HepG2 (cell line): ENCODE results near the gene SMIM9. TPM values are rescaled to one million over a fixed set of nuclear protein-coding genes. Genes with fewer than 3 reads are reported as not detected.

Source experiments
- CHD4 ChIP-seq: fragments of 200-600 bp; sonication (generic); IDR thresholded peaks from 2 replicates; pipeline ENCODE4 v1.7.0; 2017; ENCODE audit warnings: mild to moderate bottlenecking, low read length, borderline replicate concordance
- HIVEP1 ChIP-seq: sonication (generic); formaldehyde crosslinking; IDR thresholded peaks from 2 replicates; pipeline ENCODE4 v1.4.0; 2020; ENCODE audit warnings: mild to moderate bottlenecking, missing genetic modification reagents
- HNF4A ChIP-seq: sonication (generic); formaldehyde crosslinking; IDR thresholded peaks from 2 replicates; pipeline ENCODE4 v1.4.0; 2020; ENCODE audit warnings: missing genetic modification reagents
- HOXA3 ChIP-seq: sonication (generic); formaldehyde crosslinking; IDR thresholded peaks from 2 replicates; pipeline ENCODE4 v1.5.0; 2020; ENCODE audit warnings: missing genetic modification reagents
- MYNN ChIP-seq: sonication (generic); formaldehyde crosslinking; IDR thresholded peaks from 2 replicates; pipeline ENCODE4 v1.4.0; 2020; ENCODE audit warnings: mild to moderate bottlenecking, low read depth, missing genetic modification reagents
- PHB2 ChIP-seq: fragments of 450-650 bp; IDR thresholded peaks from 2 replicates; pipeline ENCODE4 v1.6.1; 2018; ENCODE audit not compliant: partially characterized antibody
- POLR2A ChIP-seq, 2 experiments: IDR thresholded peaks; 2 replicates each; pipeline ENCODE4 v1.6.1; 2011; ENCODE audit warnings: low read depth in 2 of 2, low read length in 2 of 2, mild to moderate bottlenecking in 1 of 2, moderate library complexity in 1 of 2; ENCODE audit not compliant: insufficient read depth in 1 of 2
- RFX3 ChIP-seq: IDR thresholded peaks from 2 replicates; pipeline ENCODE4 v1.6.1; 2016; ENCODE audit warnings: missing biosample characterization, missing genetic modification reagents
- SAP130 ChIP-seq: IDR thresholded peaks from 2 replicates; pipeline ENCODE4 v1.6.1; 2016; ENCODE audit warnings: low read depth
- SATB2 ChIP-seq: sonication (generic); formaldehyde crosslinking; IDR thresholded peaks from 2 replicates; pipeline ENCODE4 v1.5.0; 2020; ENCODE audit warnings: missing genetic modification reagents
- SKI ChIP-seq: fragments of 450-650 bp; IDR thresholded peaks from one replicate; pipeline ENCODE4 v1.6.1; 2018; ENCODE audit warnings: mild to moderate bottlenecking; ENCODE audit not compliant: partially characterized antibody
- SOX6 ChIP-seq, 2 experiments: fragments of 450-650 bp in 1 of 2; sonication (generic) in 1 of 2; formaldehyde crosslinking in 1 of 2; IDR thresholded peaks; 2 replicates each; pipeline versions ENCODE4 v1.4.0 to v1.6.1; 2017 to 2020; ENCODE audit warnings: antibody characterized with exemption in 1 of 2, mild to moderate bottlenecking in 1 of 2, missing genetic modification reagents in 1 of 2
- TSC22D2 ChIP-seq: sonication (generic); formaldehyde crosslinking; IDR thresholded peaks from 2 replicates; pipeline ENCODE4 v1.5.1; 2020; ENCODE audit warnings: missing genetic modification reagents, mild to moderate bottlenecking, borderline replicate concordance
- ZNF136 ChIP-seq: sonication (generic); formaldehyde crosslinking; IDR thresholded peaks from 2 replicates; pipeline ENCODE4 v1.8.1; 2022; ENCODE audit warnings: low read depth, mild to moderate bottlenecking, moderate library complexity, missing genetic modification reagents
- ZNF263 ChIP-seq: sonication (generic); formaldehyde crosslinking; IDR thresholded peaks from 2 replicates; pipeline ENCODE4 v1.4.0; 2020; ENCODE audit warnings: missing genetic modification reagents
- ZNF431 ChIP-seq: sonication (generic); formaldehyde crosslinking; IDR thresholded peaks from 2 replicates; pipeline ENCODE4 v1.9.0; 2022; ENCODE audit warnings: missing genetic modification reagents, low read depth, mild to moderate bottlenecking, borderline replicate concordance
- ZNF496 ChIP-seq: sonication (generic); formaldehyde crosslinking; IDR thresholded peaks from 2 replicates; pipeline ENCODE4 v1.8.1; 2023; ENCODE audit warnings: mild to moderate bottlenecking, moderate library complexity, missing genetic modification reagents; ENCODE audit not compliant: insufficient replicate concordance
- ZNF562 ChIP-seq: sonication (generic); formaldehyde crosslinking; IDR thresholded peaks from 2 replicates; pipeline ENCODE4 v1.8.0; 2022; ENCODE audit warnings: missing genetic modification reagents, borderline replicate concordance
- ZNF569 ChIP-seq: sonication (generic); formaldehyde crosslinking; IDR thresholded peaks from 2 replicates; pipeline ENCODE4 v1.5.0; 2020; ENCODE audit warnings: mild to moderate bottlenecking, missing genetic modification reagents, moderate library complexity, borderline replicate concordance
- ZNF629 ChIP-seq: sonication (generic); formaldehyde crosslinking; conservative IDR thresholded peaks from 2 replicates; pipeline ENCODE4 v1.5.0; 2020; ENCODE audit warnings: missing genetic modification reagents
- ZNF660 ChIP-seq: sonication (generic); formaldehyde crosslinking; IDR thresholded peaks from 2 replicates; pipeline ENCODE4 v1.5.1; 2020; ENCODE audit warnings: mild to moderate bottlenecking, low read depth, missing genetic modification reagents, borderline replicate concordance
- ZNF670 ChIP-seq: sonication (generic); formaldehyde crosslinking; IDR thresholded peaks from 2 replicates; pipeline ENCODE4 v1.8.0; 2022; ENCODE audit warnings: mild to moderate bottlenecking, missing genetic modification reagents, borderline replicate concordance
- ZNF776 ChIP-seq: sonication (generic); formaldehyde crosslinking; IDR thresholded peaks from 2 replicates; pipeline ENCODE4 v1.4.0; 2020; ENCODE audit warnings: mild to moderate bottlenecking, missing genetic modification reagents
- ZNF788 ChIP-seq: sonication (generic); formaldehyde crosslinking; IDR thresholded peaks from 2 replicates; pipeline ENCODE4 v1.5.0; 2020; ENCODE audit warnings: mild to moderate bottlenecking, missing genetic modification reagents, borderline replicate concordance
- ZSCAN20 ChIP-seq: sonication (generic); formaldehyde crosslinking; IDR thresholded peaks from 2 replicates; pipeline ENCODE4 v1.4.0; 2020; ENCODE audit warnings: missing genetic modification reagents, mild to moderate bottlenecking, borderline replicate concordance
- ZSCAN29 ChIP-seq: sonication (generic); formaldehyde crosslinking; conservative IDR thresholded peaks from 2 replicates; pipeline ENCODE4 v1.4.0; 2020; ENCODE audit warnings: mild to moderate bottlenecking, missing genetic modification reagents
- polyA plus RNA-seq, 8 experiments: library from polyadenylated mRNA; depleted of rRNA in 3 of 8; stranded (reverse) in 7 of 8; unstranded in 1 of 8; fragments of >200 nt; fragmentation: Illumina TruSeq in 4 of 8; extraction: Trizol in 4 of 8; gene quantifications; 2 replicates each; pipeline versions ENCODE4 v1.2.1 to v1.2.3, GENCODE V29; 2011 to 2016; ENCODE audit warnings: low read depth in 4 of 8, missing spikeins in 1 of 8, mixed read lengths in 1 of 8; ENCODE audit not compliant: insufficient read depth in 1 of 8
- total RNA-seq, 5 experiments: library from RNA; depleted of rRNA; stranded (reverse); fragments of >200 nt; fragmentation: Illumina TruSeq; extraction: Trizol; gene quantifications; 2 replicates each; pipeline ENCODE4 v1.2.3, GENCODE V29; 2016; ENCODE audit warnings: low read depth in 1 of 5
- TF ChIP-seq, protein P1 (sequence below): sonication (generic); formaldehyde crosslinking; IDR thresholded peaks from 2 replicates; pipeline ENCODE4 v1.8.1; 2023; ENCODE audit warnings: mild to moderate bottlenecking, missing genetic modification reagents
- TF ChIP-seq, protein P2 (sequence below): sonication (generic); formaldehyde crosslinking; IDR thresholded peaks from 2 replicates; pipeline ENCODE4 v1.4.0; 2020; ENCODE audit warnings: low read depth, mild to moderate bottlenecking, missing genetic modification reagents
- TF ChIP-seq, protein P3 (sequence below): IDR thresholded peaks from 2 replicates; pipeline ENCODE4 v1.6.1; 2016

Gene SMIM9
- total and polyA plus RNA-seq, 2 of the 13 experiments (the other 11 are each of a cell fraction or from before 2014, with no cell fraction given), result not detected

DNA sequence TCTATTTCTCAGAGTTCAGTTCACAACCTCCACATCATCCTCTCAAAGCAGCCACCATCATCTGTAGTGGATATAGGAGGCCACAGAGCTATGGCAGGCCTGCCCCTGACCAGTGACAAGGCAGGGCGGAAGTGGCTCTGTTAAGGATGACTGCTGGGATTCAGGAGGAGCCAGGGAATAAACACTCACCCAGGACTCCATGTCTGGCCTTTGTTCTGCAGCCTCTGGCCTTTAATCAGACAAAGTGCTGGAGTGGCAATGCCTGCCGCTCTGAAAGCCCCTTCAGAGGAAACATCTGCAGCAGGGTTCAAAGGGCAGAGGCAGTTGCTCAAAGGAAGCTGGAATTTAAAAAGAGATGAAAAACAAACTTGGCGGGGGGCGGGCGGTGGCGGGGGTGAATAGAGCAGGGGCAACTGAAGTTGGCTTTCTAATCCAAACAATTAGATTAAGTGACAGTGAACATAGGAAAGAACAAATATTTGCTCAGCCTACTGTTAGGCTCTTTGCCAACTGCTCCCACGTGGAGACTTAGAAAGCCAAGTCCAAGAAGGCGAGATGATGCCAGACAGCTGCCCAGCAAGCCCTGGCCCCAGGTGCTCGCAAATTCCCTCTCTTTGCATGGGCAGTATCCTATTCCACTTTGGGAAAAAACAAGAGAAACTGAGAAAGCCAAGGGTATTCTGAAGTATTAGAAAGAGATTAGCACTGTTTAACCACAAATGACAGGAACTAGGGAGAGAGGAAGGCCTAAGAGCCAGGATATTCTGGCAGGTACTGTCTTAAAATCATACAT lies 34.7 kb downstream of the SMIM9 start (continued):
- TF ChIP-seq ZNF629 (CRISPR knock-in tag) (no peak), CHD4 (no peak), PHB2 (no peak), SATB2 (CRISPR knock-in tag) (no peak), RFX3 (CRISPR knock-in tag) (no peak), ZNF788 (CRISPR knock-in tag) (no peak), HOXA3 (no peak), ZNF431 (CRISPR knock-in tag) (no peak), MYNN (CRISPR knock-in tag) (no peak), ZNF670 (no peak), SAP130 (CRISPR knock-in tag) (peak; percentile 58), ZNF562 (no peak), ZNF263 (CRISPR knock-in tag) (peak; percentile 83), HIVEP1 (no peak), SOX6 (IDR thresholded peaks at IDR 0.05) (no peak), SOX6 (CRISPR knock-in tag; IDR thresholded peaks at IDR 0.05) (peak; percentile 90), POLR2A (IDR thresholded peaks at IDR 0.05; ENCODE audit: insufficient read depth in 1 of 2, low read depth in 2 of 2, low read length in 2 of 2) (no peak), SKI (no peak), TSC22D2 (CRISPR knock-in tag) (no peak), ZSCAN20 (CRISPR knock-in tag) (no peak), HNF4A (peak; percentile 66), ZSCAN29 (CRISPR knock-in tag) (no peak), ZNF136 (CRISPR knock-in tag) (no peak), ZNF776 (no peak), ZNF569 (no peak), ZNF660 (CRISPR knock-in tag) (no peak), ZNF496 (CRISPR knock-in tag) (no peak)
- TF ChIP-seq, protein P1, sequence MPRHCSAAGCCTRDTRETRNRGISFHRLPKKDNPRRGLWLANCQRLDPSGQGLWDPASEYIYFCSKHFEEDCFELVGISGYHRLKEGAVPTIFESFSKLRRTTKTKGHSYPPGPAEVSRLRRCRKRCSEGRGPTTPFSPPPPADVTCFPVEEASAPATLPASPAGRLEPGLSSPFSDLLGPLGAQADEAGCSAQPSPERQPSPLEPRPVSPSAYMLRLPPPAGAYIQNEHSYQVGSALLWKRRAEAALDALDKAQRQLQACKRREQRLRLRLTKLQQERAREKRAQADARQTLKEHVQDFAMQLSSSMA (CRISPR knock-in tag), result no peak
- TF ChIP-seq, protein P2, sequence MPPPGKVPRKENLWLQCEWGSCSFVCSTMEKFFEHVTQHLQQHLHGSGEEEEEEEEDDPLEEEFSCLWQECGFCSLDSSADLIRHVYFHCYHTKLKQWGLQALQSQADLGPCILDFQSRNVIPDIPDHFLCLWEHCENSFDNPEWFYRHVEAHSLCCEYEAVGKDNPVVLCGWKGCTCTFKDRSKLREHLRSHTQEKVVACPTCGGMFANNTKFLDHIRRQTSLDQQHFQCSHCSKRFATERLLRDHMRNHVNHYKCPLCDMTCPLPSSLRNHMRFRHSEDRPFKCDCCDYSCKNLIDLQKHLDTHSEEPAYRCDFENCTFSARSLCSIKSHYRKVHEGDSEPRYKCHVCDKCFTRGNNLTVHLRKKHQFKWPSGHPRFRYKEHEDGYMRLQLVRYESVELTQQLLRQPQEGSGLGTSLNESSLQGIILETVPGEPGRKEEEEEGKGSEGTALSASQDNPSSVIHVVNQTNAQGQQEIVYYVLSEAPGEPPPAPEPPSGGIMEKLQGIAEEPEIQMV (CRISPR knock-in tag), result no peak
- TF ChIP-seq, protein P3, sequence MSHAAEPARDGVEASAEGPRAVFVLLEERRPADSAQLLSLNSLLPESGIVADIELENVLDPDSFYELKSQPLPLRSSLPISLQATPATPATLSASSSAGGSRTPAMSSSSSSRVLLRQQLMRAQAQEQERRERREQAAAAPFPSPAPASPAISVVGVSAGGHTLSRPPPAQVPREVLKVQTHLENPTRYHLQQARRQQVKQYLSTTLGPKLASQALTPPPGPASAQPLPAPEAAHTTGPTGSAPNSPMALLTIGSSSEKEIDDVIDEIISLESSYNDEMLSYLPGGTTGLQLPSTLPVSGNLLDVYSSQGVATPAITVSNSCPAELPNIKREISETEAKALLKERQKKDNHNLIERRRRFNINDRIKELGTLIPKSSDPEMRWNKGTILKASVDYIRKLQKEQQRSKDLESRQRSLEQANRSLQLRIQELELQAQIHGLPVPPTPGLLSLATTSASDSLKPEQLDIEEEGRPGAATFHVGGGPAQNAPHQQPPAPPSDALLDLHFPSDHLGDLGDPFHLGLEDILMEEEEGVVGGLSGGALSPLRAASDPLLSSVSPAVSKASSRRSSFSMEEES (CRISPR knock-in tag), result 0 out of 2 replicates have a peak, but pooled peaks have one; percentile 30
